NCI-H510A treated with DMSO at 0.1 percent for 48 hours (cell line): ENCODE measurements around the gene BRINP3.
"Not testable (repeated sequence)": the region's sequence is repeated elsewhere in the genome, so short reads cannot be mapped to it uniquely, and the experiment has no call there.

Source experiments
- DNase-seq: peaks from one replicate; lab custom pipeline; 2025; lab: John Stamatoyannopoulos, UW

Gene BRINP3

DNA sequence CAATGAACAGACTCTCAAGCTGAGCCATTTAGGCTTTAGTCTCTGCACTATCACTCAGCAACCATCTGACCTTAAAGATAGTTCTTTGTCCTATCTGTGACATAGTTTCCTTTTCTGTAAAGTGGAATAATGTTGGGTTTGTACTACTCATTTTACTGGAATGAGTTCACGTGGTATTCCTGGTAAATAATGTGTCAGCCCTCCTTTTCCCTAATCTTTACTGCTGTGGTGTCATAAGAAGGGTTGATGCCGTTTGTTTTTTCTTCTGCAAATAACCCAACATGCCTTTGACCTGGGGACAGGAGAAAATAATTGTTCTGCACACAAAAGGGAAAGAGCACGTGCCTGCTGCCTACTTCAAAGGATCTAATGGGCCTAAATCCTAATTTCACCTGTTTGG, 297.8 kb downstream of the BRINP3 start:
- DNase-seq: no peak

DNA sequence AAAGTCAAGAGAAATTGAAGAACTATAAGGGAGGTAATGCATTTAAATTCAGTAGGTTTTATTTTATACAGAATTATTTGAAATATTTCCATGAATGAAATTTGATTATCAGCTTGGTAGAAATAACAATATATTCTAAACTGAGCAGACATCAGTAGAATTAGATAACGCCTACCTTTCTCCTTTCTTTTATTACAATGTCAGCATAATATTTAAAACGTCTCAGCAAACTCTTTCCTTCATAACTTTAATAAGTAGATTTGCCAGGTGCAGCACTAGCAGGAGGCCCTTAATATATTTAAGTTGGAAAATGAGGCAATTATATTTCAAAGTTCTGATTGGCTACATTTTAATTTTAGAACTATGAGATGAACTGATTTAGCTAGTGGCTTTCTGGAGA, 298.8 kb downstream of the BRINP3 start:
- no peak for DNase-seq

DNA sequence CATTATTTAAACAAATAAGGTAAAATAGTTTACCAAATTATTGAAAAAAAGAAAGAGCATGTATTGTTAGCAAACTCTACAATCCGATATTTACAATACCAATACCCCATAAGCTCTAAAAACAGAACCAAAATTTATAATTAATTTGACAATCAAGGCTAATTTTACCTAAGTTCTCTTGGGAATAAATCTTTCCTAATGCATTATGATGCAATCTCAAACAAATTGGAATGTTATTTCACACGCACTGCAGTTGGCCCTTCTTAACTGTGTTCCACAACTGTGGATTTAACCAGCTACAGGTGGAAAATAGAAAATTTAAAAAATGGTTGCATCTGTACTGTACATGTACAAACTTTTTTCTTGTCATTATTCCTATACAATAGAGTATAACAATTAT, 300.1 kb downstream of the BRINP3 start:
- no peak for DNase-seq

DNA sequence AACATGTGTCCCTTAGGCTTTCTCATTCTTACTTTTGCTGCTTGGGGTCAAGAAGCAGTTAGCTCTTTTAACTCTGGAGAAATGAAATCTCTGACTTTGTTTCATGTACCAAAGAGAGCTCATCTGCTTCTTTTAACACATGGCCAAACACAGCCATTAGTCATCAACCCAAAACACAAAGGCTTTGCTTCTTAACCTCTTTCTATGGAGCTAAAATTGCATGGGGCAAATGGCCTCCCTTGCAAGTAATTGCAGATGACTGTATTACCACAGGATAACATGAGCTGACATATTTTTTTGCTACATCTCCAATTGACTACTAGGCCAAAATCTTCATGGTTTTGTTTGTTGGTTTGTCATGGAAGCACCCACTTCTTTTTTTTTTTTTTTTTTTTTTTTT, 300.9 kb downstream of the BRINP3 start:
- DNase-seq: no peak

DNA sequence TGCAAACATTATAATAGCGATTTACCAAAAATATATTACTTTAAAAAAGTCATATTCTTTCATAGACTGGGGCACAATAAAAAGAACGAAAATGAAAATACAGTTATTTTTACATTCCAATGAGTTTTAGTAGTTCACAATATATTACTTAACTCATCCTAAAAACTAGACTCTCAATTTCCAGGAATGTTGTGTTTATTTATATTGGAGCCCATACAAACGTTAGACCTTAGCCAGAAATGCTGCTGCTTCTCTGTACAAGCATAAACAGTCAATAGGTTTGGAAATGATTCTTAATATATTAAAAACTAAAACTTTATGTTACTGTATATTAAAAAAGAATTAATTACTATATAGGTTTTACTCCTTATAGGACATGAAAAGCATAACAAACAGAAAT, 302.3 kb downstream of the BRINP3 start:
- DNase-seq: no peak

DNA sequence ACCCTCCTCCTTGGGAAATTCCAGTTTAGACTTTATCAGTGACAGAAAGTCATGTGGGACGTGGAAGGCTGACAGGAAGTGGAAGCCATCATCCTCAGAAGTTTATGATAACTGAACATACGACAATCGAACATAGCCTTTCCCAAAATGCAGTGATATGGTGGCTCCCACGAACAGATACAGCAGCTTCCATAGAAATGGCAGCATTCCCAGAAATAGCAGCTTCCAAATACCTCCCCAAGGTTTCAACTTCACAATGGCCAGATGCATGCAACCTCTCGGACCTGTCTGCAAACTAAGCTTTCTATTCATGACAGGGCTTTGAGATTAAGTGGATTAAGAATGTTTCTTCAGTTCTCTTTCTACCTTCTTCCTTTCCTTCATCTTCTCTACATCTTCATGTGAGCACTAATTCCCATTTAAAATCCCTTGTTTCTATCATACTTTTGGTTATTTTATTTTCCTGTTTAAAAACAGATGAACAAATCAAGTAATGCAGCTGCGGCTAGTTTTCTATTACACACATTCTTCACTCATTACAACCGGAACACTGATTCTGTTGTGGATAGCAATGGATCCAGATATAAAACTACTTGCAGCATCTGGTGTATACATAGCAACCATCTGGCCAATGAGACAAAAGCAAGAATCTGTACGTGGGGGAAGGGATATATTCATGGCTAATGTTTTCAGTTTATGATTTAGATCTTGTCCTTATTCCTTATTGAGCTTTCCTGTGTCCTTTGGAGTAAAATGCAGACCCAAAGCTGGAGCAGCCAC, 304.8 kb downstream of the BRINP3 start:
- DNase-seq: no peak

DNA sequence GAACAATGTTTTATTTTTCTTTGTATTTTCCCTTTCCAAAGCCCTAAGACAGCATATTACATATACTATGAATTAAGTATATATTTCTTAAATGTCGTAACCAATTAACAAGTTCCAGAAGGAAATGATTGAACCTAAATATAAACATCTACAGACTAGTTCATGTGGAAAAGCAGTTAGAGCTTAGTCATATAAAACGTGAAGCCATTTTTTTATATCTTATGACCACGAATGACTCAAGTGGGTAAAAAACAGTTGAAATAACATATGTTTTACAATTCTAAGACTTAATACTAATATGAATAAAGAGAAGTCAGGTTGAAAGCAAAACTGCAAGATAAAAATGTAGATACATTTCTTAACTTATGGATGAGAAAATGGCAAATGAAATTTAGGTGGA, 307.3 kb downstream of the BRINP3 start:
- DNase-seq: no peak

DNA sequence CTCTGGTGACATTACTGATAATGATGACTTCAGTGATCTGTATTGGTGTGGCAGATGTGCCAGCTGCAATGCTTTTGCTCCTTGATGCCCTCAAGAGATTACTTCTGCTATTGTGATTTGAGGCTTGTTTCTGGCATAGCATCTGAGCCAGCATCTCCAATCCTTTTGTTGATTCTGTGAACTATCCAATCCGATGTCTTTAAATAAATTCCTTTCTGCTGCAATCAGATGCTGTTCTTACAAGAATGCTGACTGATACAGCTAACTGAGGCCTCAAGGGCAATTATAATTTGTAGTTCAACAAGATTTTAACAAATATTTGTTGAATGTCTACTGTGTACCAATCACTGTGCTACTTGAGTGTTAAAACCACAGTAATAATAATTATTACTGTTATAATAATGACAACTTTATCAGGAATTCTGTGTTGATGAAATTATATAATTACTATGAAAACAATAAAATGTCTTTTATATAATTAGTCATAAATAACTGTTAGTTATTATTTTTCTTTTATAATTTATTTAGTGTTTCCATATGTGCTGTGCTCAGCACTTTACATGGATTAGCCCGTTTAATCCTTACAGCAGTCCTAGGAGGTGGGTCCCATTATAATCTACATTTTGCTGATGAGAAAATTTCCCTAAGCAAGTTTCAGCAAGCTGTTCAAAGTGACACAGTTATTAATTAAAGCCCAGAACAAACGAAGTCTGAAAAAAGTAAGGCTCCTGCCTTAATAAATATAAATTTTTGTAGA, 308.2 kb downstream of the BRINP3 start:
- no peak for DNase-seq

DNA sequence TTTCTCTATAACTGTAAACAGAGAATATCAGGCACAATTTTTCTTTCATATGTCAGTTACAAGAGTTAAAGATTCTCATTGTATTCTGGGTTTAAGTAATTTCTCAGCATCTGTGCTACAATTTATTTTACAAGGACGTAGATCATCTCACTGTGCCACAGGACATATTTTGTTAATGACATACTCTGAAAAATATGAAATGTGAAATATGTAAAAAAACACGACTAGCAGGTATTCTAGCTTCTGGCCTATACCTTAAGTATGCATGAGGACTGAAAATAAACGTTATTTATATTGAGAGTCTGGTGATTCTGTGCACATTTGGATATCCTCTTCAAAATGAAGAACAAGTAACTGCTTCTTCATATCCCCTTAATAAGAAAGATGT, 308.8 kb downstream of the BRINP3 start:
- no peak for DNase-seq

DNA sequence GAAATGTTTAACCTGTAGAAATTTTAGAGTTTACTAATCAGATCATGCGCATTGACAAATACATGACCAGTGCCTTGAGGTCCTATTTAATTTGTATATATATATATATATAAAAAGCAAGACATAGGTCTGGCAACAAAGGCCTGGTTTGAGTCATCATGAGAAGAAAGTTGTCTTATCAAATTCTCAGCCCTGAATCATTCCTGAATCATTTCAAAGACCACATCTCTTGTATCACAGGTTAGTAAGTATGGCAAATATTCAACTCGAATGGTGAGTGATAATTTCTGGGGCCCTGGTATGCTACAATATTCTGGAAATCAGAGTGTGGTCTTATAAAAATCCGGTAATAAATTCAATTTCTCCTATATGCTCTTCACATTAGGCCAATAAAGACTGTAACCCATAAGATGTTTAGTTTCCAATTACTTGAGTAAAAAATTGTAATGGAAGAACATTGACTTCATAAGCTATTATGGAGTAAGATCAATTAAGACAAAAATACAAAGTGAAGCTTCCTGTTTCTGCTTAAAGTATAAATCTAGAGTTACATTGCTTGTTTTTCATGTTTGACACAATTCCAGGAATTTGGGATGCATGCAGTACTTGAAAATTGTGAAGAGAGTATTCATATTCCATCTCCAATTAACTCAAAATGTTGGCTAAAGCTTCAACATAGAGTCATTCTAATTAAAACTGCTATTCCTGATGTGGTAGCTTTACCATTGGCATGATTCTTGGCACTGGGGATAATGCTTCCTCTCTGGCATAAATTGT, 309.4 kb downstream of the BRINP3 start:
- no peak for DNase-seq

DNA sequence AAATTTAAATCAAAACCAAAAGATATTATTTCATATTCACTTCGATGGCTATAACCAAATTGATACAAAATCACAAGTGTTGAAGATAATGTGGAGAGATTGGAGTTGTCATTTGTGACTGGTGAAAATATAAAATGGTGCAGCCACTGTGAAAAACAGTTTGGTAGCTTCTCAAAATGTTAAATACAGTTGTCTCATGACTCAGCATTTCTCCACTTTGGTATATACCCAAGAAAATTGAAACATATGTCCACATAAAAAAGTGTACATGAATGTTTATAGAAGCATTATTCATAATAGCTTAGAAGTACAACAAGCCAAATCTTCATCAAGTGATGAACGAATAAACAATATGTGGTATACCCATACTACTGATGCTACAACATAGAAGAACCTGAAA, 318.5 kb downstream of the BRINP3 start:
- DNase-seq: no peak

DNA sequence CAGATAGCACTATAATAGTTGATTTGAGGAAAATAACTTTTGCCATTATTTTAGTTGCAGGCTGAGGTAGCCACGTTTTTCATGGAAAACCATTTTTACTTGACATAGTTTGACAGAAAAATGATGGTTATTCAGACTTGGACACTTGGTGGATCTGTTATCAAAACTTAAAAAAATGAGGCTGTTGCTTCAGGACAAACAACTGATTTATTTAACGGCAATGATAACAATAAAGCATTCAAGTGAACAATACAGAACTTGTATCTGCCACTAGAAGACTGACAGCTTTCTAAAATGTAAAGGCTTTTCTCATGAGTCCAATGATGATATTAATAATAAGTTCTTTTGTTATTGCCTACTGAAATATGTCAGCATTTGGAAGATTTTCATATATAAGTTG, 322.9 kb downstream of the BRINP3 start:
- DNase-seq: no peak

DNA sequence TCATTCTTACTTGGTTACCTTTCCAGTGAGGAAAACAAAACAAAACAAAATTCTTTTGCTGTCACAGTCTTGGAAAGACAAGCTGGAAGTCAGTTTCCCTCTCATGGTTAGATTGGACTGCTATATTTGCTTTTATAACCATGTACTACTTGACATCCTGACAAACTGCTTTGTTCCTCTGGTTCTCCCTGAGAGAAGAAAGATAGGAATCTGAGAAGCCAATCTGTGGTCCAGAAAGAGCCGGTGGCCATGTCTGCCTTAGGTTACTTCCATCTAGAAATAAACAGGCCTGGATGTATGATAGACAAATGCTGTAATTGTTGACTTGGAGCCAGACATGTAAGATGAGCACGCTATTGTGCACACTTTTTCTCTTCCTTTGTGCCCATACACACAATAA, 330.0 kb downstream of the BRINP3 start:
- DNase-seq: no peak

DNA sequence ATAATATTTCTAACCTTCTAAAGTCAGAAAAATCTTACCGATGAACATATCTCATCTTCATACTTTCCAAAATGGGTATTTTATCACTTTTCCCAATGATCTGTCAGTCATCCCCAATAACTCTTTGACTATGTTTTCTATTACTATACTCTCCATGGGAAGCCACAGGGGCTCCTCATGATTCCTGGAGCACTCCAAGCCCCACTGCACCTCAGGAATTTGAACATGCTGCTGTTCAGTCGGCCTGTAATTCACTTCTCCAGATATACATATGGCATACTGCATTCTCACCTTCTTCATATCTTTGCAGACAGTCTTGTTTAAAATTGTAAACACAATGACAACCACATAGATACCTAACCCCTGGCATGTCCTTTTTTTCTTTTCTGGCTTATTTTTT, 333.0 kb downstream of the BRINP3 start:
- no peak for DNase-seq

DNA sequence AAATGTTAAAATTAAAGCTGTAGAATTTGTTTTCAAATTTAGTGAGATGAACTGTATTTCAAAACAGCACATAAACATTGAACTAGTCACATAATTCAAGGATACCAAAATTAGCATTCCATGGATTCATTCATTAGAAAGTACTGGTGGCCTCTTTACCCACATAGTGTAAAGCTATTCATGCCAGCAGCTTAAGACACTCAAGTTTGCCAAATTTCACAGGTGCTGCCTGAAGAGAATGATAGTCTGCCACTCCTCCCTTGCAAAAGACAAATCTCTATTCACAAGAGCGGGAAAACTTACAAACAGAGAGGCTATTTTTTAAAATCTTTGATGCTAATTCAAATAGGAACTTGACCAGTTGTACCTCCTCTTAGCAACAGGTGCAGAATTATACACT, 337.0 kb downstream of the BRINP3 start:
- DNase-seq: no peak

DNA sequence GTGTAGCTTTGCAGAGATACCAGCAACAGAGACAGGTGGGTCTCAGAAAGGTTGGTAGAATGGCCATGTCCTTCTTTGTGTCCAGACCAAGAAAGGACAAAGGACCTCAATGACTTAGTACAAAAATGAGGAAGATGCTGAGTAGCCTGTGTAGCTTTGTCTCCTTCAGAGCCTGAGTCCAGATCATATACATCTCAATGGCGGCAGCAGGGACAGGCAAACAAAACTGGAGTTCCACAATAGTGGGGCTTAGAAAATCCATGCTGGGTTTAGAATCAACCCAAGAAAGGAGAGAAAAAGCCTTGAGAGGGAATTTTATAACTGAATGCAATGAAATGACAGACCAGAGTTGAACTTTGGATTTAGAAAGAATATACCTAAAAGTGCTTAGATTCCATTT, 339.0 kb downstream of the BRINP3 start:
- no peak for DNase-seq

DNA sequence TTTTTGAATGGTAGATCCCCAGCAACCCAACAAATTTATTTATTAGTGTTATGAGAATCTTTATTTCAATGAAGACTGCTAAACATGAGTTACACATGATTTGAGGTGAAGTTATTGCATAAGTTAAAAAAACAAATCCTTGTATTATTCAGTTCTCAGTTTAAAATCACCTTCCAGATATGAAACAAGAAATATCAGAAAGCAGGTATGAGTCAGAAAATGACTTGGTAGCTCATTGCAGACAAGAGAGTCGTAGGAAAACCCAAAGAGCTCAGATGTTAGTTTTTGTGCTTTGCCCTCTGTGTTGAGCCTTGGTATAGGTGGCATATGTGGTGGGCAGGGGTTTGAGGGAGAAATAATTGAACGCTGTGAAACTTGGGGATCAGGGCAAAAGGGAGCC, 339.4 kb downstream of the BRINP3 start:
- DNase-seq: no peak

DNA sequence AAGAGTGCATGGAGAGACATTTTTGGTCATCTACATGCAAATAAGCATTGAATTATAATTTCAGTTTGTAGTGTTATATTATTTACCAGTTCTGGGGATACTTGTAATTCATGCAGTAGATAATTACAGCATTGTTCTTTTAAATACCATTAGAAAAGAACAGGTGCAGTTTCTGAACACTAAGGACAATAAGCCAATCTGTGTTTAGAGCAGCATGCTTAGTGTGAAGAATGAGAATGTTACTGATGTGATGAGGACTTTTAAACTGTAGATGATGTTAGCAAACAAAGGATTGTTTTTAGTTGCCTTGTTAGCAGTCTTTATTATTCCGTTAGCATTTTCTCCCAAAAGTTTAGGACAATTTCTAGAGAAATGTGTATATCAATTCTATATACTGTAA, 348.3 kb downstream of the BRINP3 start:
- no peak for DNase-seq

DNA sequence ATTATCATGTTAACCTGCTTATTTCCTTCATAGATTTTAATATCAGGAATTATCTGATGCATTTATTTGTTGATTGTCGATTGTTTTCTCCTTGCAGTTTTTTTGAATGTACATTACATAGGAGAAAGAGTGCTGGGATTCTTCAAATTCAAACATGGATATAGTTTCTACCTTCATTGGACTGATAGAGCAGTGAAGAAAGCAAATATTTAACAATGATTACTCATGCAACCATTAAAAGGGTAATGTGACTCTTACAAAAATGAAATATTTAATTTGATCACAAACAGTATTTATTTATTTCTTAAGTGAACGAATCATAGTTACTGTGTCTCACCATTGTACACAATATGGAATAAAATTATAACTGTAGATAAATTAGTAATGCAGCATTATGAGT, 350.9 kb downstream of the BRINP3 start:
- DNase-seq: no peak

DNA sequence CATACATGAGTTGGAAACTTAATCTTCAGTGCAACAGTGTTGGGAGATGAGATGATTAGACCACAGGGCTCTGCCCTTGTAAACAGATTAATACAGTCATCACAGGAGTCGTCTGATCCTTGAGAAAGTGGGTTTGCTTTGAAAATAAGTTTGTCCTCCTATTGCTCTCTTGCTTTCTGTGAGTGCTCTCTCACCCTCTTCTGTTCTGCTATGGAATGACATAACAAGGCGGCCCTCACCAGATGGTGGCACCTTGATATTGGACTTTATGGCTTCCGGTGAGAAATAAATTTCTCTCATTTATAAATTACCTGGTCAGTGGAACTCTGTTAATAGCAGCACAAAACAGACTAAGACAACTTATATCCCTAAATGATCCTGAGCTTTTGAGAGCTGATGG, 353.6 kb downstream of the BRINP3 start:
- no peak for DNase-seq

DNA sequence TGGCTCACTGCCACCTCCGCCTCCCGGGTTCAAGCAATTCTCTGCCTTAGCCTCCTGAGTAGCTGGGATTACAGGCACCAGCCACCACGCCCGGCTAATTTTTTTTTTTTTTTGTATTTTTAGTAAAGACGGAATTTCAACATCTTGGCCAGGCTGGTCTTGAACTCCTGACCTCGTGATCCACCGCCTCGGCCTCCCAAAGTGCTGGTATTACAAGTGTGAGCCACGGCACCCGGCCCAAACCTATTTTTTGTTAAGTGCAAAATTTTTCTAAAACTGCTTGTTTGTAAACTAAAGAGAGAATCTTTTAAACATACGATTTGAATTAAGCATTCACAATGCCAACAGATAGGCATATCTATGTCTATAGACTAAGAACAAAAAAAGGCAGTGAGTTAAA, 357.1 kb downstream of the BRINP3 start:
- DNase-seq: not testable (repeated sequence)

DNA sequence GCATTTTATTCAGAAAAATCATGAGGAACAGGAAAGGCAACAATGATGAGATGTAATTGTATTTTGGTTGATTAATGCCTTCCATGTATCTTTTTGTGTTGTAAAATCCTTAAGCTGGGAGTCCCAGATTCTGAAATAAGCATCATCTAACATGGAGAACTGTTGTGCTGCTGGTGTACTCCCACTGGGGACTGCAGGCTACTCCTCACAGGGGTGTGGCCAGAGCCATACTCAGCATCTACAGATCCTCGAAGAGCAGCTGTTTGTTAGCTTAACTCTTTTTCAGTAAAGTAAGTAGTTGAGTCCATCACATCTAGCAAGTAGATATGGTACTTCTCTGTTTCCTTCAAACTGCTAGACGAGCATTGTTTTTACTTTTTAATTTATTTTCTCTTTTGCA, 358.0 kb downstream of the BRINP3 start:
- no peak for DNase-seq

DNA sequence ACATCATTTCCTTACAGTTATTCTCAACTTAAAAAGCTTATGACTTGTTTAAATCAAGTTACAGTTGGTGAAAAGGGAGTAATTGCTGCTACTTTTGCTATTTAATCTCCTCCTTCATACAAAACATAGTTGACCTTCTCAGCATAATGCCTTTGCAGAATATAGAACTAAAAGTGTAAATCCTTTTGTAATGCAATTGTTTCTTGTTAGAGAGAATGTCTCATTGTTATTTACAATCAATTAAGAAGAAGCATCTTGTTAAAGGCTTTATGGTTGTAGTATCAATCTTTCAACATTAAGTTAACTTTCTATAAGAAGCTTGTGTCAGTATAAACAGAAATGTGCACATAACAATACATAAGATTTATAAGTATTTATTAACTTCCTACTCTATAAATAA, 360.7 kb downstream of the BRINP3 start:
- no peak for DNase-seq
